Measurements from ENCODE around the gene CCNJL. TPM values are rescaled to one million over a fixed set of nuclear protein-coding genes. Genes with fewer than 3 reads are reported as not detected.

The CCNJL gene
- total RNA-seq, 1 donor from 2014 or later = 5.6 TPM

DNA sequence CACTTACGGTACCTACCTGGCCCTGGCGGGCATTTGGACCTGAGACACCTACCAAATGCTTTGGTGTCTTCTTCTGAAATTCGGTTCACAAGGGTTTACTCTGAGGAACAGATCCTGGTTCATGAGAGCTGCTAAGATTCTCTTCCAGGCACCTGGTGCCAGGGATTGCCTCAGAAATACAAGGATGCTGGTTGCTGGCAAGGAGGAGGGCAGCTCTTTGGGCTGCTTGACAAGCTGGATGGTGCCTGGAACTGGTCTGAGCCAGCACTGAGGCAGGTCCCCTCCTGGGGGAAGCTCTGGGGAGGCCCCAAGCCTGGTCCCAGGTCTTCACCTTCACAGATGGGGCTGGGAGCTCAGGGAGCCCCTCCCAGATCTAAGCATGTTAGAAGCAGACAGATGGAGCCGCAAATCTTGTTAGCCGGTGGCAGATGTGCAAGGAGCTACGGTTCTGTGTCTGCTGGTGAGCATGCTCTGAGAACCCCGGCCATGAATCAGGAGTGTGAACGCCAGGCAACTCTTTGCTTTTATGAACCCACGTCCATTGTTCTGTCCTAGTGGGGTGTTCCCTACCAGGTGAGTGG is 66.8 kb downstream of the CCNJL start:
- Histone ChIP-seq H3K27me3 (no peaks in the 10 kb centered on the region), H3K4me3 (no peak overlapping the region), H3K36me3 (no peaks in the 10 kb centered on the region), H3K4me1 (no peaks in the 10 kb centered on the region), H3K9me3 (no peaks in the 10 kb centered on the region), H3K27ac (no peak overlapping the region)
- DNase-seq (ENCODE audit: extremely low spot score in 2 of 2) = no peak
- no peak for TF ChIP-seq POLR2AphosphoS5 (IDR thresholded peaks at IDR 0.05; ENCODE audit: insufficient read depth in 1 of 2, low read depth in 1 of 2)
- TF ChIP-seq POLR2A (IDR thresholded peaks at IDR 0.05) = no peak
- intact Hi-C loops (cut with DNase I) = no loop called here

DNA sequence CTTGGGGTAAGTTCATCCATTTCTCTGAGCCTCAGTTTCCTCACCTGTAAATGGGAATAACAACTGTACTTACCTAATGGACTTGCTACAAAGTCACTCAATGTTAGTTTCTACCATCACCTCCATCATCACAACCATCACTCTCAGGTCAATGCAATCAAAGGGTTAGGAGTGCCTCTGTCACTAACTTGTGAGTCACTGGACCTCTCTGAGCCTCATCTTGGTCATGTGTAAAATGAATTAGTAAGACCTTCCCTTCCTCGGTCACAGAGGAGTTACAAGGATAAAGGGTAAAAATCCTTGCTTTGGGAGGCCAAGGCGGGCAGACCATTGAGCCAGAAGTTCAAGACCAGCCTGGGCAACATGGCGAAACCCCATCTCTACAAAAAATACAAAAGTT is 70.2 kb downstream of the CCNJL start:
- no peak overlapping the region for H3K27ac ChIP-seq
- H3K4me1 ChIP-seq = no peaks in the 10 kb centered on the region
- TF ChIP-seq, protein P1, sequence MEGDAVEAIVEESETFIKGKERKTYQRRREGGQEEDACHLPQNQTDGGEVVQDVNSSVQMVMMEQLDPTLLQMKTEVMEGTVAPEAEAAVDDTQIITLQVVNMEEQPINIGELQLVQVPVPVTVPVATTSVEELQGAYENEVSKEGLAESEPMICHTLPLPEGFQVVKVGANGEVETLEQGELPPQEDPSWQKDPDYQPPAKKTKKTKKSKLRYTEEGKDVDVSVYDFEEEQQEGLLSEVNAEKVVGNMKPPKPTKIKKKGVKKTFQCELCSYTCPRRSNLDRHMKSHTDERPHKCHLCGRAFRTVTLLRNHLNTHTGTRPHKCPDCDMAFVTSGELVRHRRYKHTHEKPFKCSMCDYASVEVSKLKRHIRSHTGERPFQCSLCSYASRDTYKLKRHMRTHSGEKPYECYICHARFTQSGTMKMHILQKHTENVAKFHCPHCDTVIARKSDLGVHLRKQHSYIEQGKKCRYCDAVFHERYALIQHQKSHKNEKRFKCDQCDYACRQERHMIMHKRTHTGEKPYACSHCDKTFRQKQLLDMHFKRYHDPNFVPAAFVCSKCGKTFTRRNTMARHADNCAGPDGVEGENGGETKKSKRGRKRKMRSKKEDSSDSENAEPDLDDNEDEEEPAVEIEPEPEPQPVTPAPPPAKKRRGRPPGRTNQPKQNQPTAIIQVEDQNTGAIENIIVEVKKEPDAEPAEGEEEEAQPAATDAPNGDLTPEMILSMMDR (IDR thresholded peaks at IDR 0.05) = no peak
- no peak for TF ChIP-seq POLR2AphosphoS5 (IDR thresholded peaks at IDR 0.05; ENCODE audit: insufficient read depth in 1 of 2, low read depth in 1 of 2)
- H3K27me3 ChIP-seq = no peaks in the 10 kb centered on the region
- no peaks in the 10 kb centered on the region for H3K36me3 ChIP-seq
- intact Hi-C loops (cut with DNase I) = no loop called here
- DNase-seq (ENCODE audit: extremely low spot score in 2 of 2) = no peak
- H3K4me3 ChIP-seq = no peak overlapping the region
- no peaks in the 10 kb centered on the region for H3K9me3 ChIP-seq

DNA sequence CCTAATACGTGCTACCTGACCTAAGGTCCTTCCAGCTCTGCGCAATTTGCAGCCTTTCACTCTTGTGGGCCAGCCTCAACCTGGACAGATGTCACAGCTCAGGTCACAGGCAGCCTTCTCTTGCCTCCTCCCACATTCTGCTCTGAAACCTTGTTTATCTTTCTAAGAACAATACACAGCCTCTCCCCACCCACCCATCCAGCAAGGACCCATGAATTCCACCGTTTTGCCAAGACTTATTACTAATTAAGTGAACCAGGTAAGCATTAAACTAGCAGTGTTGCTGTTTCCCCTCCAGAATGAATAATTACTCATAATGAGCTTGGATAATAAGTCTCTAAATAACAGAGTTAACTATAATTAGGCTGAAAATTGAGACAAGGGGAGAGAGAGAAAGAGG is 72.0 kb downstream of the CCNJL start:
- no peak overlapping the region for H3K27ac ChIP-seq
- no peak for DNase-seq (ENCODE audit: extremely low spot score in 2 of 2)
- H3K9me3 ChIP-seq = no peaks in the 10 kb centered on the region
- no peaks in the 10 kb centered on the region for H3K4me1 ChIP-seq
- TF ChIP-seq POLR2AphosphoS5 (IDR thresholded peaks at IDR 0.05; ENCODE audit: insufficient read depth in 1 of 2, low read depth in 1 of 2) = no peak
- TF ChIP-seq POLR2A (IDR thresholded peaks at IDR 0.05) = no peak
- TF ChIP-seq, protein P1 (IDR thresholded peaks at IDR 0.05) = no peak
- intact Hi-C loops (cut with DNase I) = no loop called here
- H3K36me3 ChIP-seq = no peaks in the 10 kb centered on the region
- no peaks in the 10 kb centered on the region for H3K27me3 ChIP-seq
- H3K4me3 ChIP-seq = no peak overlapping the region

DNA sequence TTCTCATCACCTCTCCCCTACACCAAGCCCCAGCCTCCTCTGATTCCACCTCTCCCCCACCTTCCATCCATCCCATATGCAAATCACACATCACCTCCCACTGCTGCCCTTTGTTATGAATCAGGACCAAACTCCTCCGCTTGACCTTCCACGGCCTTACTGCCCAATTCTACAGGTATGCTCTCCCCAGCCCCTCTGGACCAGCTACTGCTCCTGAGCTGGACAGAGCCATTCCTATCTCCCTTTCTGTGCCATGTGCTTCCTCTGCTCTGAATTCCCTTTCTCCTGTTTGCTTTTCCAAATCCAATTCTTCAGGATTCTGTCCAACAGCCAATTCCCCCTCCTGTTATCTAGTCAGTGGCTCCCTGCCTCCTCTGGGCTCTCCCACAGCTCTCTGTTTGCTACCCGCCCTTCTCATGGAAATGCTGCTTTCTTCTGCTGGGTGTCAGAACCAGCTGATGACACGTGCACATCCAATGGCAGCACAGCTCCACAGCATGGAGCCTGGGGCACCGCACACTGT is 74.7 kb downstream of the CCNJL start:
- Histone ChIP-seq H3K27me3 (no peaks in the 10 kb centered on the region), H3K9me3 (no peaks in the 10 kb centered on the region), H3K4me3 (no peak overlapping the region), H3K4me1 (no peaks in the 10 kb centered on the region), H3K36me3 (no peaks in the 10 kb centered on the region), H3K27ac (no peak overlapping the region)
- no peak for DNase-seq (ENCODE audit: extremely low spot score in 2 of 2)
- intact Hi-C loops (cut with DNase I) = no loop called here
- TF ChIP-seq POLR2A (IDR thresholded peaks at IDR 0.05) (no peak), POLR2AphosphoS5 (IDR thresholded peaks at IDR 0.05; ENCODE audit: insufficient read depth in 1 of 2, low read depth in 1 of 2) (no peak)
- TF ChIP-seq, protein P1 (IDR thresholded peaks at IDR 0.05) = no peak

DNA sequence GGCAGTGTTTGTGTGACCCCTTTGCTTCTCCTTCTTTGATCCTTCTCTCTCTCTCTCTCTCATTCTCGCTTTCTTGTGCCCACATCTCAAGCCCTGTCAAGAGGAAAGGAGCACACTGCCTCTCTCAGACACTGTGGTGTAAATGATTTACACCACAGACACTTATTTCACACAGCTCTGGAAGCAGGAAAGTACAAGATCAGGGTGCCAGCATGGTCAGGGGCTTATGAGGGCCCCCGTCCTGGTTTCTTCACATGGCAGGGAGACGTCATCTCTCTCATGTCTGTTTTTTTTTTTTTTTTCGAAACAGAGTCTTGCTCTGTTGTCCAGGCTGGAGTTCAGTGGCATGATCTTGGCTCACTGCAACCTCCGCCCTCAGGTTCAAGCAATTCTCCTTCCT is 76.6 kb downstream of the CCNJL start:
- Histone ChIP-seq H3K36me3 (no peaks in the 10 kb centered on the region), H3K27ac (no peak overlapping the region), H3K27me3 (no peaks in the 10 kb centered on the region), H3K4me3 (no peak overlapping the region), H3K9me3 (no peaks in the 10 kb centered on the region), H3K4me1 (no peaks in the 10 kb centered on the region)
- TF ChIP-seq, protein P1 (IDR thresholded peaks at IDR 0.05) = no peak
- TF ChIP-seq POLR2AphosphoS5 (IDR thresholded peaks at IDR 0.05; ENCODE audit: insufficient read depth in 1 of 2, low read depth in 1 of 2) (no peak), POLR2A (IDR thresholded peaks at IDR 0.05) (no peak)
- DNase-seq (ENCODE audit: extremely low spot score in 2 of 2) = no peak
- intact Hi-C loops (cut with DNase I) = no loop called here

All from vagina (tissue), 2 donors.